ENCODE measurements around the gene HSDL2.

- TF ChIP-seq CHD1 (IDR thresholded peaks at IDR 0.05; ENCODE audit: low read depth, low read length) = no peak
- TF ChIP-seq CTCF (conservative IDR thresholded peaks at IDR 0.05; ENCODE audit: low read depth, low read length) = no peak
- no peak for TF ChIP-seq CEBPB (IDR thresholded peaks at IDR 0.05; ENCODE audit: low read depth, low read length)
- TF ChIP-seq RCOR1 (IDR thresholded peaks at IDR 0.05; ENCODE audit: insufficient replicate concordance, low read length) = no peak
- TF ChIP-seq MXI1 (IDR thresholded peaks at IDR 0.05; ENCODE audit: borderline replicate concordance, low read depth, low read length) = no peak
- TF ChIP-seq NFE2L2 (IDR thresholded peaks at IDR 0.05; ENCODE audit: low read depth, low read length) = no peak
- TF ChIP-seq MAFK (IDR thresholded peaks at IDR 0.05; ENCODE audit: low read depth, low read length) = no peak
- no peak for TF ChIP-seq POLR2A (IDR thresholded peaks at IDR 0.05; ENCODE audit: low read depth, low read length)
- TF ChIP-seq, protein P1, sequence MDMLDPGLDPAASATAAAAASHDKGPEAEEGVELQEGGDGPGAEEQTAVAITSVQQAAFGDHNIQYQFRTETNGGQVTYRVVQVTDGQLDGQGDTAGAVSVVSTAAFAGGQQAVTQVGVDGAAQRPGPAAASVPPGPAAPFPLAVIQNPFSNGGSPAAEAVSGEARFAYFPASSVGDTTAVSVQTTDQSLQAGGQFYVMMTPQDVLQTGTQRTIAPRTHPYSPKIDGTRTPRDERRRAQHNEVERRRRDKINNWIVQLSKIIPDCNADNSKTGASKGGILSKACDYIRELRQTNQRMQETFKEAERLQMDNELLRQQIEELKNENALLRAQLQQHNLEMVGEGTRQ (IDR thresholded peaks at IDR 0.05; ENCODE audit: low read depth, low read length) = no peak
- TF ChIP-seq FOS (IDR thresholded peaks at IDR 0.05; ENCODE audit: low read depth, low read length) = no peak
- no peak for TF ChIP-seq RFX5 (IDR thresholded peaks at IDR 0.05; ENCODE audit: low read depth, low read length)
These were observed 15.1 kb upstream of the HSDL2 start for GRCh38 chr9:112364761-112365160.
